T-cell (primary cell): Measurements from ENCODE around the gene C2orf69. TPM values are rescaled to one million over a fixed set of nuclear protein-coding genes. Genes with fewer than 3 reads are reported as not detected.
A peak's percentile ranks its signal among the peaks of the same experiment; 100 is the strongest.

ENCODE experiments used
- ATAC-seq, 4 experiments: fragments of 200-7000 bp in 3 of 4; fragments of 150-1000 bp in 1 of 4; cut with Tn5 transposase; replicated peaks in 1 of 4; 1 replicate in 3 of 4; 2 replicates in 1 of 4; pipeline ENCODE4 v1.10.0; 2021; ENCODE audit warnings: moderate library complexity in 3 of 4, mild to moderate bottlenecking in 2 of 4, moderate number of reproducible peaks in 1 of 4
- CTCF ChIA-PET, 2 donors: fragments of 300-600 bp; sonication (Branson Sonifier 250); formaldehyde crosslinking; loops; one replicate each; lab custom pipeline; 2022; ENCODE audit warnings: antibody characterized with exemption in 2 of 2; lab: Charles Lee
- POLR2A ChIA-PET, 2 donors: fragments of 300-600 bp; sonication (Branson Sonifier 250); formaldehyde crosslinking; loops; one replicate each; lab custom pipeline; 2022; ENCODE audit warnings: antibody characterized with exemption in 2 of 2; lab: Charles Lee
- DNase-seq, 35 experiments: peaks; one replicate each; pipeline versions ENCODE4 v3.0.0 to v3.0.0-alpha.2; 2013 to 2023
- H3K27ac ChIP-seq: one replicate; pipeline ENCODE4 v1.5.1; 2013; ENCODE audit warnings: low read length
- H3K27me3 ChIP-seq, 2 experiments: replicated peaks in 1 of 2; 1 replicate in 1 of 2; 2 replicates in 1 of 2; pipeline versions ENCODE4 v1.6.1 to v1.7.0; 2013; ENCODE audit warnings: low read length in 1 of 2, mixed read lengths in 1 of 2; ENCODE audit not compliant: control insufficient read depth in 2 of 2, insufficient read depth in 2 of 2; ENCODE audit errors: extremely low read depth in 1 of 2
- H3K36me3 ChIP-seq, 2 donors: 1 replicate in 1 of 2; 2 replicates in 1 of 2; pipeline versions ENCODE4 v1.6.1 to v1.7.0; 2013; ENCODE audit warnings: low read length in 1 of 2; ENCODE audit not compliant: control insufficient read depth in 2 of 2, insufficient read depth in 1 of 2; ENCODE audit errors: extremely low read depth in 1 of 2
- H3K4me1 ChIP-seq, 2 experiments: 1 replicate in 1 of 2; 2 replicates in 1 of 2; pipeline versions ENCODE4 v1.6.1 to v1.7.0; 2013; ENCODE audit warnings: low read length in 2 of 2, mixed read lengths in 1 of 2; ENCODE audit not compliant: insufficient read depth in 2 of 2, control insufficient read depth in 1 of 2; ENCODE audit errors: extremely low read depth in 1 of 2
- H3K4me3 ChIP-seq, 2 donors: 1 replicate in 1 of 2; 2 replicates in 1 of 2; pipeline versions ENCODE4 v1.5.1 to v1.7.0; 2013; ENCODE audit warnings: mild to moderate bottlenecking in 2 of 2, low read length in 1 of 2, moderate library complexity in 1 of 2; ENCODE audit not compliant: control insufficient read depth in 1 of 2; ENCODE audit errors: extremely low read depth in 1 of 2
- H3K9me3 ChIP-seq: 2 replicates; pipeline ENCODE4 v1.7.0; 2013
- H3K27ac Mint-ChIP-seq, 2 donors: one replicate each; pipeline ENCODE4 v1.8.0; 2020 to 2021; ENCODE audit warnings: mild to moderate bottlenecking in 2 of 2, mixed read lengths in 2 of 2
- H3K27me3 Mint-ChIP-seq, 2 donors: one replicate each; pipeline ENCODE4 v1.8.0; 2021 to 2022; ENCODE audit warnings: mixed read lengths in 2 of 2
- H3K36me3 Mint-ChIP-seq: one replicate; pipeline ENCODE4 v1.8.0; 2021; ENCODE audit warnings: mixed read lengths
- H3K4me1 Mint-ChIP-seq, 3 donors: one replicate each; pipeline ENCODE4 v1.8.0; 2020 to 2022; ENCODE audit warnings: mixed read lengths in 3 of 3, mild to moderate bottlenecking in 1 of 3
- H3K4me3 Mint-ChIP-seq, 3 donors: one replicate each; pipeline ENCODE4 v1.8.0; 2020 to 2022; ENCODE audit warnings: mild to moderate bottlenecking in 3 of 3, mixed read lengths in 3 of 3, moderate library complexity in 3 of 3
- H3K9me3 Mint-ChIP-seq, 3 donors: one replicate each; pipeline ENCODE4 v1.8.0; 2020 to 2022; ENCODE audit warnings: mixed read lengths in 3 of 3
- WGBS: methylation state at CpG from one replicate; pipeline ENCODE4 v1.1.5; 2013; ENCODE audit warnings: missing lambda C conversion rate; ENCODE audit not compliant: insufficient coverage; 5-methylcytosine and 5-hydroxymethylcytosine counted together
- total RNA-seq, 35 experiments: library from RNA in 6 of 35; stranded (reverse) in 6 of 35; fragments of 120-200 nt in 1 of 35; gene quantifications; one replicate each; pipeline versions ENCODE4 v1.2.1 to v1.2.4 and lab custom pipeline; 2013 to 2026

Gene C2orf69
- total RNA-seq, 5 donors from 2014 or later (not counting 1 experiment from before 2014, with no cell fraction given), result 12.3 to 12.9 (median 12.6) TPM

DNA sequence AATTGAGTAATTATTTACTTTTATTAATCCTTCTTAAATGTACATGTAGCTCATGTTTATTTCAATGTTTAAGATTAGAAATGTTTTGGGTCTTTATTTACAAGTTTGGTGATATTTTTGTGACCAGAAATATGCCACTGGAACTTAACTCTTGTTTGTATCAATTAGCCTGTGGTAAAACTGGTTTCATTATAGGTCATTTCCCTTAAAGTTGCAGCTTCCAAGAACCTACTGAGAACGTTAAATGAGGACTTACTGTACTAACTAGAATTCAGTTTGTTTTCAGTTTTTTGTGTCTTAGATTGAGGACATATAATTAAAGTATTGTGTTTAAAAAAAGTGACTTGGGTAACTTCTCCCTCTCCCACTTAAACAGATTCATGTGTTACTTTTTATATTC lies 39.9 kb downstream of the C2orf69 start:
- no peak for DNase-seq
- Mint-ChIP-seq H3K27ac (no peak overlapping the region), H3K4me1 (peaks cover 26 to 58% (median 57%) of the 10 kb centered on the region in 3 donors), H3K27me3 (no peaks in the 10 kb centered on the region), H3K4me3 (no peak overlapping the region), H3K36me3 (peaks cover 18% of the 10 kb centered on the region), H3K9me3 (no peaks in the 10 kb centered on the region)
- peaks cover 11 to 12% of the 10 kb centered on the region in 2 experiments for H3K4me1 ChIP-seq
- no peaks in the 10 kb centered on the region for H3K27me3 ChIP-seq
- ChIA-PET CTCF (interaction anchor here (0.7 kb wide), 2 partner anchors 10 to 33 kb away, joined by 3 read pairs; no protein-coding TSS in a partner anchor), POLR2A (interaction anchor here in 1 of 2 donors (0.6 kb wide), 1 partner anchor 18 kb away, joined by 3 read pairs; no protein-coding TSS in a partner anchor)
- no peaks in the 10 kb centered on the region for H3K9me3 ChIP-seq
- no CpG with 5 or more reads among the region's 1 CpG for WGBS
- no peak overlapping the region for H3K4me3 ChIP-seq
- no peak for ATAC-seq
- no peak overlapping the region for H3K27ac ChIP-seq
- H3K36me3 ChIP-seq, result peaks cover 0 to 21% of the 10 kb centered on the region in 2 donors

DNA sequence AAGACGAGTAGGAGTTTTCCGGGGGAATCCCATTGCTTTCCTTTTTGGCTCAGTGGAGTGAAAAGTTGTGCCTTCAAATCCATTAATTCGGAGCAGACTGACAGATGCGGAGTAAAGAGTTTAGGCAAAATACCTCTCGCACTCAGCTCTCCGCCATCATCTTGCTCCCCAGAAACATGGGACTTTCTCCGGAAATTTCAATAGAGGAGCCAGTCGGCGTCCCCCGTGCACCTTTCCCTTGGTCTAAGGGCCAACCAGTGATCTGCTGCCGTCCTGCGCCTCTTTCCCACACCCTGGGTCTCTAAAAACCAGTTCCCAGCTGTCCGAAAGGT lies 43.9 kb downstream of the C2orf69 start:
- H3K27me3 Mint-ChIP-seq, result no peaks in the 10 kb centered on the region
- POLR2A ChIA-PET, result no interaction called here
- H3K27me3 ChIP-seq, result no peaks in the 10 kb centered on the region
- peaks cover 22 to 28% of the 10 kb centered on the region in 2 experiments for H3K4me1 ChIP-seq
- peak overlapping the region; percentile 90 to 95 for H3K27ac Mint-ChIP-seq
- CTCF ChIA-PET, result no interaction called here
- H3K9me3 Mint-ChIP-seq, result no peaks in the 10 kb centered on the region
- H3K4me3 Mint-ChIP-seq, result peak overlapping the region; percentile 97 to 99 (median 98)
- H3K36me3 Mint-ChIP-seq, result peaks cover 11% of the 10 kb centered on the region
- H3K27ac ChIP-seq, result peak overlapping the region; percentile 65
- no peaks in the 10 kb centered on the region for H3K9me3 ChIP-seq
- ATAC-seq, result peak; percentile 25 to 46 (median 32)
- peak in 1 of 35 experiments; percentile 12 for DNase-seq
- WGBS, result under 1% methylated on average over 12 of the region's 13 CpGs
- peak overlapping the region; percentile 81 to 98 for H3K4me3 ChIP-seq
- peaks cover 45 to 70% (median 67%) of the 10 kb centered on the region in 3 donors for H3K4me1 Mint-ChIP-seq
- peaks cover 0 to 20% of the 10 kb centered on the region in 2 donors for H3K36me3 ChIP-seq

DNA sequence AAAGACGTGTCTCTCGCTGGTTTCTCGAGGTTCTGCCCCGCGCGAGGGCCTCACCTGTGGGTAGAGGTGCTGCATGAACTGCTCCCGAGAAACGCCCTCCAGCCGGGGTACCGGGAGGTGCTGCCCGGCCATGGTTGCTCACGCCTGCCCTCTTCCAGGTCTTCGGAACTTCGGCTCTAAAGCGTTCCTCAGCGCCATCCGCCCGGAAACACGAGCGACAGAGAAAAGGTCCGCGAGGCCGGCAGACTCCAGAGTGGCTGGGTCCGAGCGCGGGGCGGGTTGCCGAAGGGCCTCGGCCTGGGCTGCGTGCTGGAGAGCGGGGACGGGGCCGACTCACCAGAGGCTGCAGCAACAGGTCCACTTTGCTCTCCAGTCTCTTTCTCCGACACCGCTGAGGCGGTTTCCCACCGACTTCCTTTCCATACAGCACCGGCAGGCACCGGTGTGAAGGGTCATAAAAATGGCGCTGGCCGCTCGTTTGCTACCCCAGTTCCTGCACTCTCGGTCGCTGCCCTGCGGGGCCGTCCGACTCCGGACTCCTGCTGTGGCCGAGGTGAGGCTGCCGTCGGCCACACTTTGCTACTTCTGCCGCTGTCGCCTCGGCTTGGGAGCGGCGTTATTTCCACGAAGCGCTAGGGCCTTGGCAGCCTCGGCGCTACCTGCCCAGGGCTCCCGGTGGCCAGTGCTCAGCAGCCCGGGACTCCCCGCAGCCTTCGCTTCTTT lies 44.4 kb downstream of the C2orf69 start, which contains the start of the genes MAIP1 and TYW5:
Gene MAIP1 (plus strand): TSS at position 244 of the 723 bp plus-strand sequence. CDS start 217 bp downstream, at position 461.
Gene TYW5 (minus strand): TSS at position 153 of the 723 bp plus-strand sequence. CDS start 21 bp downstream, at position 132.
- WGBS, result under 1% methylated on average over 64 of the region's 64 CpGs
- H3K4me1 Mint-ChIP-seq, result peaks cover 45 to 66% (median 62%) of the 10 kb centered on the region in 3 donors
- Histone ChIP-seq H3K36me3 (peaks cover 0 to 21% of the 10 kb centered on the region in 2 donors), H3K9me3 (no peaks in the 10 kb centered on the region), H3K4me3 (peak within 1 kb of the TSS; percentile 81 to 98), H3K27me3 (no peaks in the 10 kb centered on the region), H3K4me1 (peaks cover 22 to 28% of the 10 kb centered on the region in 2 experiments), H3K27ac (peak within 1 kb of the TSS; percentile 65)
- CTCF ChIA-PET, result no interaction called here
- H3K36me3 Mint-ChIP-seq, result peaks cover 12% of the 10 kb centered on the region
- H3K9me3 Mint-ChIP-seq, result no peaks in the 10 kb centered on the region
- peak within 1 kb of the TSS; percentile 90 to 95 for H3K27ac Mint-ChIP-seq
- DNase-seq, result peak; percentile 49 to 84 (median 73)
- ATAC-seq, result peak; percentile 90 to 92 (median 90)
- POLR2A ChIA-PET, result no interaction called here
- H3K27me3 Mint-ChIP-seq, result no peaks in the 10 kb centered on the region
- H3K4me3 Mint-ChIP-seq, result peak within 1 kb of the TSS; percentile 97 to 99 (median 98)

DNA sequence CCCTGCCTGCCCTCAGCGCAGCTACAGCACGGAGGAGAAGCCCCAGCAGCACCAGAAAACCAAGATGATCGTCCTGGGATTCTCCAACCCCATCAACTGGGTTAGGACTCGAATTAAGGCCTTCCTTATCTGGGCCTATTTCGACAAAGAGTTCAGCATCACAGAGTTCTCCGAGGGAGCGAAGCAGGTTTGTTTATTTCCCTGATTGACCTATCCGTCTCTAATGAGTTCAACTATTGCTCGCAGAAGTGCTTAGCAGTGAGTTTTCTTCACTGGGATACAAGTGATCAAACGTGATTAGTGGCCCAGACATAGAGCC lies 44.9 kb downstream of the C2orf69 start:
- WGBS, result 2% methylated on average over 8 of the region's 10 CpGs
- peaks cover 22 to 28% of the 10 kb centered on the region in 2 experiments for H3K4me1 ChIP-seq
- POLR2A ChIA-PET, result no interaction called here
- Mint-ChIP-seq H3K4me1 (peaks cover 45 to 64% (median 60%) of the 10 kb centered on the region in 3 donors), H3K27me3 (no peaks in the 10 kb centered on the region), H3K27ac (peak overlapping the region; percentile 90 to 95), H3K36me3 (peaks cover 12% of the 10 kb centered on the region), H3K9me3 (no peaks in the 10 kb centered on the region), H3K4me3 (peak overlapping the region; percentile 97 to 99 (median 98))
- no peaks in the 10 kb centered on the region for H3K27me3 ChIP-seq
- H3K4me3 ChIP-seq, result peak overlapping the region; percentile 81 to 98
- H3K9me3 ChIP-seq, result no peaks in the 10 kb centered on the region
- peaks cover under 1 to 25% of the 10 kb centered on the region in 2 donors for H3K36me3 ChIP-seq
- no peak for ATAC-seq
- DNase-seq, result peak in 1 of 35 experiments; percentile 14
- peak overlapping the region; percentile 65 for H3K27ac ChIP-seq
- CTCF ChIA-PET, result no interaction called here

DNA sequence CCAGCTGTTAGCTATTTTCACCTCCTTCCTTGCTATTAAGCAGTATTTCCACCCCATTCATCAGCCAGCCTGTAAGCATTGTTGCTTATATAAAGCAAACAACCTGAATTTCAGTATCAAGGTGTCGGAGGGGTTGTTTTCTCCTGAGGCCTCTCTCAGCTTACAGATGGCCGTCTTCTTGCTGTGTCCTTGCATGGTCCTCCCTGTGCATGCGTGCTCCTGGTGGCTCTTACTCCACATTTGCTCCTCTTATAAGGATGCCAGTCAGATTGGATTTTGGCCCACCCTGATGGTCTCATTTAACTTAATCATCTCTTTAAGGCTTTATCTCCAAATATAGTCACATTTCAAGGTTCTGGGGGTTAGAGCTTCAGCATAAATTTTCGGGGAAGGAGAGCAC lies 46.9 kb downstream of the C2orf69 start:
- H3K36me3 Mint-ChIP-seq, result peaks cover 24% of the 10 kb centered on the region
- ChIA-PET CTCF (interaction anchor here in 1 of 2 donors (0.6 kb wide), 1 partner anchor 11 kb away, joined by 3 read pairs; no protein-coding TSS in a partner anchor), POLR2A (no interaction called here)
- no peak overlapping the region for H3K4me3 ChIP-seq
- H3K27ac ChIP-seq, result no peak overlapping the region
- peaks cover 36 to 53% (median 49%) of the 10 kb centered on the region in 3 donors for H3K4me1 Mint-ChIP-seq
- no peak for DNase-seq
- ATAC-seq, result no peak
- peak overlapping the region in 1 of 3 donors; percentile 99 for H3K4me3 Mint-ChIP-seq
- H3K36me3 ChIP-seq, result peaks cover 3 to 42% of the 10 kb centered on the region in 2 donors
- H3K9me3 ChIP-seq, result no peaks in the 10 kb centered on the region
- H3K27me3 Mint-ChIP-seq, result no peaks in the 10 kb centered on the region
- no peaks in the 10 kb centered on the region for H3K27me3 ChIP-seq
- H3K4me1 ChIP-seq, result peaks cover 20 to 28% of the 10 kb centered on the region in 2 experiments
- no peaks in the 10 kb centered on the region for H3K9me3 Mint-ChIP-seq
- WGBS, result 100% methylated on average over 1 of the region's 4 CpGs
- H3K27ac Mint-ChIP-seq, result no peak overlapping the region

DNA sequence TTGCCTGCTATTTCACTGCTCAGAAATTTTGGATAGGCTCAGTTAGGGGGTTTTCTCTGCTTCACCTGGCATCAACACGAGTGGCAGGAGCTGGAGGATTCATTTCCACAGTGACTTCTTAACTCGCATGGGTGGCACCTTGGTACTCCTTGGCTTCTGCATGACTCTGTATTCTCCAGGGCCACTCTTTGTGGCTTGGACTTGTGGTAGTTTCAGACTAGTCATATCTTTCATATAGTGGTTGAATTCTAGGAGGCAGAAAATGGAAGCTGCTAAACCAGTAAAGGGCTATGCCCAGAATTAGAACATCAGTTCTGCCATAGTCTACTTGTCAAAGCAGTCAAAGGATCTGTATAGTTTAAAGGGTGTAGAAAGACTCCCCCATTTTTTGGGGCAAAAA lies 51.1 kb downstream of the C2orf69 start:
- Mint-ChIP-seq H3K36me3 (peaks cover 49% of the 10 kb centered on the region), H3K27me3 (no peaks in the 10 kb centered on the region), H3K9me3 (no peaks in the 10 kb centered on the region), H3K4me3 (no peak overlapping the region), H3K4me1 (peaks cover 14 to 15% (median 15%) of the 10 kb centered on the region in 3 donors), H3K27ac (no peak overlapping the region)
- Histone ChIP-seq H3K36me3 (peaks cover 6 to 70% of the 10 kb centered on the region in 2 donors), H3K4me3 (no peak overlapping the region), H3K27ac (no peak overlapping the region), H3K4me1 (peaks cover 3 to 5% of the 10 kb centered on the region in 2 experiments), H3K9me3 (no peaks in the 10 kb centered on the region), H3K27me3 (no peaks in the 10 kb centered on the region)
- no peak for ATAC-seq
- no peak for DNase-seq
- CTCF ChIA-PET, result interaction anchor here in 1 of 2 donors (1.2 kb wide), 1 partner anchor 548 kb away, joined by 3 read pairs; the partner anchor contains the start of gene KCTD18
- WGBS, result 74% methylated on average over 2 of the region's 2 CpGs
- POLR2A ChIA-PET, result no interaction called here
